ENCODE measurements around the gene FGF1. TPM values are rescaled to one million over a fixed set of nuclear protein-coding genes. Genes with fewer than 3 reads are reported as not detected.

FGF1 gene
- total RNA-seq, 1 donor from 2014 or later = 0.07 TPM

- Mint-ChIP-seq H3K4me1 (no peaks in the 10 kb centered on the region), H3K9me3 (no peaks in the 10 kb centered on the region), H3K27ac (no peak overlapping the region), H3K27me3 (ENCODE audit: low read depth) (no peaks in the 10 kb centered on the region), H3K4me3 (no peak overlapping the region), H3K36me3 (no peaks in the 10 kb centered on the region)
- no peak for TF ChIP-seq CTCF (IDR thresholded peaks at IDR 0.05; ENCODE audit: unreplicated experiment)
- no peak for DNase-seq (ENCODE audit: low spot score in 2 of 2, unreplicated experiment in 2 of 2)
Measured at GRCh38 chr5:142668336-142668735, 17.6 kb downstream of the FGF1 start.

- no peaks in the 10 kb centered on the region for H3K9me3 Mint-ChIP-seq
- H3K27ac Mint-ChIP-seq = no peak overlapping the region
- H3K4me3 Mint-ChIP-seq = no peak overlapping the region
- H3K4me1 Mint-ChIP-seq = no peaks in the 10 kb centered on the region
- no peak for DNase-seq (ENCODE audit: low spot score in 2 of 2, unreplicated experiment in 2 of 2)
- no peaks in the 10 kb centered on the region for H3K27me3 Mint-ChIP-seq (ENCODE audit: low read depth)
- H3K36me3 Mint-ChIP-seq = no peaks in the 10 kb centered on the region
- TF ChIP-seq CTCF (IDR thresholded peaks at IDR 0.05; ENCODE audit: unreplicated experiment) = no peak
Measured at GRCh38 chr5:142667831-142668230, 18.1 kb downstream of the FGF1 start.

- DNase-seq (ENCODE audit: low spot score in 2 of 2, unreplicated experiment in 2 of 2) = no peak
- Mint-ChIP-seq H3K27me3 (ENCODE audit: low read depth) (no peaks in the 10 kb centered on the region), H3K36me3 (no peaks in the 10 kb centered on the region), H3K9me3 (no peaks in the 10 kb centered on the region), H3K4me1 (no peaks in the 10 kb centered on the region), H3K27ac (no peak overlapping the region), H3K4me3 (no peak overlapping the region)
- no peak for TF ChIP-seq CTCF (IDR thresholded peaks at IDR 0.05; ENCODE audit: unreplicated experiment)
Measured at GRCh38 chr5:142664636-142665035, 21.3 kb downstream of the FGF1 start.

GRCh38 chr5:142664067-142664466, 21.8 kb downstream of the FGF1 start:
- no peaks in the 10 kb centered on the region for H3K27me3 Mint-ChIP-seq (ENCODE audit: low read depth)
- no peaks in the 10 kb centered on the region for H3K9me3 Mint-ChIP-seq
- H3K4me1 Mint-ChIP-seq = no peaks in the 10 kb centered on the region
- H3K36me3 Mint-ChIP-seq = no peaks in the 10 kb centered on the region
- DNase-seq (ENCODE audit: low spot score in 2 of 2, unreplicated experiment in 2 of 2) = no peak
- no peak for TF ChIP-seq CTCF (IDR thresholded peaks at IDR 0.05; ENCODE audit: unreplicated experiment)
- no peak overlapping the region for H3K4me3 Mint-ChIP-seq
- H3K27ac Mint-ChIP-seq = no peak overlapping the region

- no peaks in the 10 kb centered on the region for H3K36me3 Mint-ChIP-seq
- H3K4me3 Mint-ChIP-seq = no peak overlapping the region
- no peaks in the 10 kb centered on the region for H3K4me1 Mint-ChIP-seq
- TF ChIP-seq CTCF (IDR thresholded peaks at IDR 0.05; ENCODE audit: unreplicated experiment) = no peak
- no peaks in the 10 kb centered on the region for H3K9me3 Mint-ChIP-seq
- DNase-seq (ENCODE audit: low spot score in 2 of 2, unreplicated experiment in 2 of 2) = no peak
- no peak overlapping the region for H3K27ac Mint-ChIP-seq
- no peaks in the 10 kb centered on the region for H3K27me3 Mint-ChIP-seq (ENCODE audit: low read depth)
Measured at GRCh38 chr5:142663246-142663645, 22.6 kb downstream of the FGF1 start.

- TF ChIP-seq CTCF (IDR thresholded peaks at IDR 0.05; ENCODE audit: unreplicated experiment) = no peak
- Mint-ChIP-seq H3K9me3 (no peaks in the 10 kb centered on the region), H3K4me3 (no peak overlapping the region), H3K27ac (no peak overlapping the region), H3K4me1 (no peaks in the 10 kb centered on the region), H3K36me3 (no peaks in the 10 kb centered on the region), H3K27me3 (ENCODE audit: low read depth) (no peaks in the 10 kb centered on the region)
- DNase-seq (ENCODE audit: low spot score in 2 of 2, unreplicated experiment in 2 of 2) = no peak
Measured at GRCh38 chr5:142661957-142662356, 23.9 kb downstream of the FGF1 start.

All from mesothelial cell of epicardium (in vitro differentiated cells).